Measurements from ENCODE around the gene TSPOAP1. TPM values are rescaled to one million over a fixed set of nuclear protein-coding genes. Genes with fewer than 3 reads are reported as not detected.

TSPOAP1 gene
- total RNA-seq, 1 donor from 2014 or later = 101 TPM

DNA sequence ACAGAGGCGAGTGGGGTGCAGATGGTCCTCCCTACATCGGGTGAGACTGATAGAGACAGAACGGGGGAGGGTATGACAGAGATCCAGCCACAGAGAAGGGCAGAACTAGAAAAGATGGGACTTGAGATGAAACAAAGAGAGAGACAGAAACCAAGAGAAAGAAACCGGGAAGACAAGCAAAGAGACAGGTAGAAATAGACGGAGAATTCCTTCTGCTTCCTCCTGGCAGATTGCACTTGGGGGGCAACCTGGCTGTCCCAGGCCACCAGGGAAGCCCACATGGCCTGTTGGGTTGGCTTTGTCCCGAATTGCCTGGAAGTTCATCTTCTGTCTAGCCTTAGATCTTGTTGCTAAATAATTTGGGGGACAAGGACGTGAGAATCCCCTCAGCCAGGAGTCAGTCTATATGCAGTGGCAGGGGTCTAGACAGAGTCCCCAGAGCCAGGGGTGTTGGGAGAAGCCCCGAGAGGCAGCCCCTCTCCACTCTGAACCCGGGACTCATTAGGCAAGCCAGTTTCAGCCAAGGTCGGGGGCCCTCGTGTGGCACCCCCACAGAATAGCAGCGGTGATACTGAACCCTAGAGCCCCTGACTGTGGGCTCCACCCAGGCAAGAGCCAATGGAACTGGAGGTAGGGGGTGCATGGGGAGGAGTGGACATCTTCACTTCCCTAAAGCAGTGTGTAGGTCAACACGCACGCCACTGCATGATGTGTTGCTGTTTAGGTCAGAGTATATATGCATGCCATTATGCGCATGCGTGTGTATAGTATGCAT, 627 bp upstream of the TSPOAP1 start:
- H3K27ac Mint-ChIP-seq = no peak overlapping the region
- peaks cover 7% of the 10 kb centered on the region for H3K4me1 Mint-ChIP-seq (ENCODE audit: low read depth)
- DNase-seq (ENCODE audit: low spot score, unreplicated experiment) = no peak
- peaks cover 20% of the 10 kb centered on the region for H3K27me3 Mint-ChIP-seq
- H3K36me3 Mint-ChIP-seq (ENCODE audit: insufficient read depth) = no peaks in the 10 kb centered on the region
- H3K9me3 Mint-ChIP-seq (ENCODE audit: low read depth) = no peaks in the 10 kb centered on the region
- no peak overlapping the region for H3K4me3 Mint-ChIP-seq (ENCODE audit: low read depth)
- TF ChIP-seq, protein P1, sequence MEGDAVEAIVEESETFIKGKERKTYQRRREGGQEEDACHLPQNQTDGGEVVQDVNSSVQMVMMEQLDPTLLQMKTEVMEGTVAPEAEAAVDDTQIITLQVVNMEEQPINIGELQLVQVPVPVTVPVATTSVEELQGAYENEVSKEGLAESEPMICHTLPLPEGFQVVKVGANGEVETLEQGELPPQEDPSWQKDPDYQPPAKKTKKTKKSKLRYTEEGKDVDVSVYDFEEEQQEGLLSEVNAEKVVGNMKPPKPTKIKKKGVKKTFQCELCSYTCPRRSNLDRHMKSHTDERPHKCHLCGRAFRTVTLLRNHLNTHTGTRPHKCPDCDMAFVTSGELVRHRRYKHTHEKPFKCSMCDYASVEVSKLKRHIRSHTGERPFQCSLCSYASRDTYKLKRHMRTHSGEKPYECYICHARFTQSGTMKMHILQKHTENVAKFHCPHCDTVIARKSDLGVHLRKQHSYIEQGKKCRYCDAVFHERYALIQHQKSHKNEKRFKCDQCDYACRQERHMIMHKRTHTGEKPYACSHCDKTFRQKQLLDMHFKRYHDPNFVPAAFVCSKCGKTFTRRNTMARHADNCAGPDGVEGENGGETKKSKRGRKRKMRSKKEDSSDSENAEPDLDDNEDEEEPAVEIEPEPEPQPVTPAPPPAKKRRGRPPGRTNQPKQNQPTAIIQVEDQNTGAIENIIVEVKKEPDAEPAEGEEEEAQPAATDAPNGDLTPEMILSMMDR (IDR thresholded peaks at IDR 0.05; ENCODE audit: unreplicated experiment) = no peak

DNA sequence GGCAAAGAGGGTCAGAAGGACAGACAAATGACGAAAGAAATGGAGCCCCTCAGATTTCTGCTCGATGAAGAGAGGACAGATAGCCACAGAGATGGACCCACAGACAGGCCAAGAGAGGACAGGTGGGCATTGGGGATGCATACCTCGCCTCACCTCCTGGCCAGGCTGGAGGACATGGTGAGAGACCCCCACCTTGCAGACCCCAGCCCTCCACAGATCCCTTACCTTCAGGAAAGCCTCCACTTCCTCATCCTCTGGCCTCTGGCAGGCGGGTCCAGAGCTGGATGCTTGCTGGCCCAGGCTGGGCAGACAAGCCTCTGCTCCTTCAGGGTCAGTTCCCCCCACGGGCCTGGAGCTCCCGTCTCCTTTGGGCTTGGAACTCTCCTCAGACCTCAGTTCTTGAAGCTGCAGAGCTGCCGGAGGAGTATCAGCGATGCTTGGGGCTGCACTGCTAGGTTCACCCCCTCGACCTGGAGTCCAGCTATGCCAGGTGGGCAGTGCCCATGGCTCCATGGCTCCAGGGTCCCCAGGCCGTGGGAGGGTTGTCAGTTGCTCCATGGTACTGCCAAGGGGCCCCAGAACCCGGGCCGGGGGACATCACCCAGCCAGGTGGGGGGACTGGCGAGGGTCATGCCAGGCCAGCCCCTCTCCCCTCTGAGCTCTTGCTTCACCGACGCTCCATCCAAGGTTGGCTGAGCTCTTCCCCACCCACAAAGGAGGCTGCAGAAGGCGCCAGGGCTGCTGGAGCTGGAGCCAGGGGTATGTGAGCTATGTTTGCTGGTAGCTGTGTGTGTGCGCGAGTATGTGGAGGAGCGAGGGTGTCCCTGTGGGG, 1.0 kb downstream of the TSPOAP1 start:
- H3K27me3 Mint-ChIP-seq = peaks cover 20% of the 10 kb centered on the region
- no peaks in the 10 kb centered on the region for H3K9me3 Mint-ChIP-seq (ENCODE audit: low read depth)
- H3K27ac Mint-ChIP-seq = no peak overlapping the region
- TF ChIP-seq, protein P1 (IDR thresholded peaks at IDR 0.05; ENCODE audit: unreplicated experiment) = no peak
- H3K4me1 Mint-ChIP-seq (ENCODE audit: low read depth) = peaks cover 10% of the 10 kb centered on the region
- H3K4me3 Mint-ChIP-seq (ENCODE audit: low read depth) = no peak overlapping the region
- H3K36me3 Mint-ChIP-seq (ENCODE audit: insufficient read depth) = no peaks in the 10 kb centered on the region
- DNase-seq (ENCODE audit: low spot score, unreplicated experiment) = no peak

DNA sequence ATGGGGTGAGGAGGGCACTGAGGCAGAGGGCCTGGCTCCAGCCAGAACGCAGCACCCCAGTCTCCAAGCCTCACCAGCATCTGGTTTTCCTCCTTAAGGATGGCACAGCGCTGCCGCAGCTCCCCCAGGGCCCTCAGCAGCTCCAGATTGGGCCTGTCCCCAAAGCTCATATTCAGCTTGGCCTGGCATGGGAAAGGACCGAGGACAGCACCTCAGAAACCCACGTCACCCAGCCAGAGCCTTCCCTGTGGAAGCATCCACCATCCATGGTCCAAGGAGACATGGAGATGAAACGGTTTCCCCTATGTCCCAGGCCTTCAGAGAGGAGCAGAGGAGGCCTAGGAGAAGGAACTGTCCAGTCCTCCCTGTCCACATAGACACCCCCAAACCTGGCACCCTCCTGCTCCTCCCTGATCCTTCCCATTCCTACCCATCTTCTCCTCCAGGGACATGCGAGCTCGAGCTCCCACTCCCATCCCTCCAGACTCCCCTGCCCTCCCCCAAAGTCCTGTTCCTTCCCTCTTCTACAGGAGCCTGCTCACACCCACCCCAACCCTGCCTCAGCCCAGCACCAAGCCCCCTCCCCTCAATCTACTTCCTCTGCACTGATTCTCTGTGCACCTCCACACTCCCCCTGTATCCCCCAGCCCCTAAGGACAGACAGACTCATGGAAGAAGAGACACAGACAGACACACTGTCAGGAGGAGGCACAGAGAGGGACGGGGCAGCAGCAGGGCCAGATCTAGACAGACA, 1.8 kb downstream of the TSPOAP1 start:
- H3K9me3 Mint-ChIP-seq (ENCODE audit: low read depth) = no peaks in the 10 kb centered on the region
- peaks cover 20% of the 10 kb centered on the region for H3K27me3 Mint-ChIP-seq
- no peak for DNase-seq (ENCODE audit: low spot score, unreplicated experiment)
- H3K27ac Mint-ChIP-seq = no peak overlapping the region
- H3K36me3 Mint-ChIP-seq (ENCODE audit: insufficient read depth) = peaks cover 3% of the 10 kb centered on the region
- peaks cover 10% of the 10 kb centered on the region for H3K4me1 Mint-ChIP-seq (ENCODE audit: low read depth)
- H3K4me3 Mint-ChIP-seq (ENCODE audit: low read depth) = no peak overlapping the region
- TF ChIP-seq, protein P1 (IDR thresholded peaks at IDR 0.05; ENCODE audit: unreplicated experiment) = no peak

DNA sequence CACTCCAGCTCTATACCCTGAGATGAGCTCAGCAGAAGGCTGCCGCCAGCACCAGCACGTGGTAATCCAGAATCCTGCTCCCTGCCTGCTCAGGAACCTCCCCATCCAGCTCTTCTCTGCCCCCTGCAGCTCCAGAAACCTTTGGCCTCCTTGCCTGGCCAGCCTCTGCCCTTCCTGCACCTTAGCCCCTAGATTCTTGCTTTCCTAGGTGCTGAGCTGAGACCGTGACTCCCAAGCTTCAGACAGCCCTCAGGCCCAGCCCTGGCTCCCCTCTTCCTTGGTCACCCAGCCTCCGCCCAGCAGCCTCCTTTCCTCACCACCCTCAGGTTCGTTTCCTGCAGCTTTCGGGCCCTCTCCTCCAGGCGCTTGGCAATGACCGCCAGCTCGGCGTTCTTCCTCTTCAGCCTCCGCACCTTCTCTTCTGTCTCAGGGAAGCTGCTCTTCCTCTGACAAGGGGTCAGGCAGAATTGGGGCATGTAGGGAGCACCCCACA, 2.6 kb downstream of the TSPOAP1 start:
- Mint-ChIP-seq H3K36me3 (ENCODE audit: insufficient read depth) (peaks cover 7% of the 10 kb centered on the region), H3K4me1 (ENCODE audit: low read depth) (peaks cover 10% of the 10 kb centered on the region), H3K27me3 (peaks cover 20% of the 10 kb centered on the region), H3K9me3 (ENCODE audit: low read depth) (no peaks in the 10 kb centered on the region), H3K4me3 (ENCODE audit: low read depth) (peak overlapping the region; percentile 52), H3K27ac (peak overlapping the region; percentile 49)
- DNase-seq (ENCODE audit: low spot score, unreplicated experiment) = no peak
- TF ChIP-seq, protein P1 (IDR thresholded peaks at IDR 0.05; ENCODE audit: unreplicated experiment) = no peak

DNA sequence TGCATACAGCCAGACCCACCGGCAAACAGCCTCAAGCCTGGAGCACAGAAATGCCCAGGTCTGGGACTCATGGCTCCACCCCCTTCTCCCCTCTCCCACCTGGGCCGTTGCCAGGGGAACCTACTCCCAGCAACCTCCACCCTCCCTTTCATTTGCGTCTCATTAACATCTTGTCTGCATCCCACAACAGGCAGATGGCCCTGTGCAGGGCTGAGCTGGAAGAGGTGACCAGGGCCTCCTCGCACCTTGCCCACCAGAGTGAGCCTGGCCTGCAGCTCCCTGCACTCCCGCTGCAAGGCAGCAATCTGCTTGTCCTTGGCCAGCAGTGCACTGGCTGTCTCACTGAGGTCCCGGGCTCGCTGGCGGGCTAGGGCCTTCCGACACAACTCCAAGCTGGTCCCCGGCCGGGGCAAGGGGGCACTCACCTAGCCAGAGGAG, 3.3 kb downstream of the TSPOAP1 start:
- H3K27me3 Mint-ChIP-seq = peaks cover 20% of the 10 kb centered on the region
- H3K4me1 Mint-ChIP-seq (ENCODE audit: low read depth) = peaks cover 10% of the 10 kb centered on the region
- TF ChIP-seq, protein P1 (IDR thresholded peaks at IDR 0.05; ENCODE audit: unreplicated experiment) = no peak
- peak; percentile 31 for DNase-seq (ENCODE audit: low spot score, unreplicated experiment)
- H3K4me3 Mint-ChIP-seq (ENCODE audit: low read depth) = peak overlapping the region; percentile 80
- H3K36me3 Mint-ChIP-seq (ENCODE audit: insufficient read depth) = peaks cover 10% of the 10 kb centered on the region
- H3K27ac Mint-ChIP-seq = peak overlapping the region; percentile 50
- H3K9me3 Mint-ChIP-seq (ENCODE audit: low read depth) = no peaks in the 10 kb centered on the region

Data from progenitor cell of endocrine pancreas (in vitro differentiated cells).